Kidney capillary endothelial cell (primary cell): ENCODE measurements around the gene SNAI1.

ENCODE experiments used
- DNase-seq: peaks from one replicate; pipeline ENCODE4 v3.0.0-alpha.2; 2018; ENCODE audit warnings: low spot score

SNAI1 gene

GRCh38 chr20:50013976-50014375 is 31.2 kb downstream of the SNAI1 start:
- no peak for DNase-seq

GRCh38 chr20:50014570-50015562 is 32.1 kb downstream of the SNAI1 start:
- no peak for DNase-seq

GRCh38 chr20:50015636-50015992 is 32.8 kb downstream of the SNAI1 start:
- DNase-seq, result no peak

- DNase-seq, result no peak
These were observed 33.4 kb downstream of the SNAI1 start for GRCh38 chr20:50015993-50016770.

- no peak for DNase-seq
These were observed 34.4 kb downstream of the SNAI1 start for GRCh38 chr20:50017160-50017559.

GRCh38 chr20:50017576-50018248 is 34.9 kb downstream of the SNAI1 start:
- no peak for DNase-seq

- no peak for DNase-seq
These were observed 36.9 kb downstream of the SNAI1 start for GRCh38 chr20:50019466-50020256.

GRCh38 chr20:50020288-50020687 is 37.5 kb downstream of the SNAI1 start:
- peak; percentile 85 for DNase-seq

GRCh38 chr20:50022676-50023075 is 39.9 kb downstream of the SNAI1 start:
- no peak for DNase-seq

- no peak for DNase-seq
These were observed 40.5 kb downstream of the SNAI1 start for GRCh38 chr20:50023116-50023805.

- no peak for DNase-seq
These were observed 44.2 kb downstream of the SNAI1 start for GRCh38 chr20:50026746-50027575.

- peak; percentile 95 for DNase-seq
These were observed 44.9 kb downstream of the SNAI1 start for GRCh38 chr20:50027611-50028105.

- DNase-seq, result no peak
These were observed 46.4 kb downstream of the SNAI1 start for GRCh38 chr20:50029083-50029696.

- peak; percentile 89 for DNase-seq
These were observed 47.1 kb downstream of the SNAI1 start for GRCh38 chr20:50029697-50030461.

- DNase-seq, result no peak
These were observed 50.3 kb downstream of the SNAI1 start for GRCh38 chr20:50032955-50033666.

- DNase-seq, result no peak
These were observed 51.9 kb downstream of the SNAI1 start for GRCh38 chr20:50034567-50035180.

GRCh38 chr20:50036703-50037102 is 53.9 kb downstream of the SNAI1 start:
- DNase-seq, result no peak

GRCh38 chr20:50037123-50037522 is 54.3 kb downstream of the SNAI1 start:
- no peak for DNase-seq
